H1 (cell line): Measurements from ENCODE around the gene BTBD9. TPM values are rescaled to one million over a fixed set of nuclear protein-coding genes. Genes with fewer than 3 reads are reported as not detected.

Experiments
- CTCF ChIA-PET: fragments of 300-600 bp; sonication (Branson Sonifier 250); formaldehyde crosslinking; loops from one replicate; lab custom pipeline; 2021; ENCODE audit not compliant: partially characterized antibody; lab: Charles Lee
- POLR2A ChIA-PET: fragments of 300-600 bp; sonication (Branson Sonifier 250); formaldehyde crosslinking; loops from one replicate; lab custom pipeline; 2021; ENCODE audit warnings: inconsistent platforms; ENCODE audit not compliant: partially characterized antibody; lab: Charles Lee
- DNase-seq, 2 experiments: peaks; one replicate each; pipeline versions ENCODE4 v3.0.0 to v3.0.0-alpha.2; 2010 to 2022; ENCODE audit warnings: low spot score in 2 of 2, low read depth in 1 of 2, mixed read lengths in 1 of 2
- FAIRE-seq: peaks from 2 replicates; lab custom pipeline; 2011; peaks lifted over from hg19 to GRCh38; lab: Jason Lieb, UNC
- H2AFZ ChIP-seq: 2 replicates; pipeline ENCODE4 v1.8.1; 2012; ENCODE audit warnings: low read length, inconsistent platforms
- H2AK5ac ChIP-seq: 2 replicates; pipeline ENCODE4 v1.6.1; 2013; ENCODE audit warnings: low read depth, low read length
- H2BK120ac ChIP-seq: replicated peaks from 2 replicates; pipeline ENCODE3; 2013; ENCODE audit warnings: low read depth, low read length, inconsistent platforms
- H2BK12ac ChIP-seq: 2 replicates; pipeline ENCODE4 v1.6.1; 2013; ENCODE audit warnings: low read depth, low read length
- H2BK15ac ChIP-seq: 2 replicates; pipeline ENCODE4 v1.6.1; 2013; ENCODE audit warnings: low read length
- H2BK20ac ChIP-seq: 2 replicates; pipeline ENCODE4 v1.6.1; 2013; ENCODE audit warnings: low read length
- H2BK5ac ChIP-seq: 2 replicates; pipeline ENCODE4 v1.6.1; 2013; ENCODE audit warnings: low read depth, low read length
- H3K14ac ChIP-seq: 2 replicates; pipeline ENCODE4 v1.6.1; 2013; ENCODE audit warnings: inconsistent platforms; ENCODE audit not compliant: insufficient read length
- H3K18ac ChIP-seq: 2 replicates; pipeline ENCODE4 v1.6.1; 2013; ENCODE audit warnings: low read length; ENCODE audit errors: extremely low read depth
- H3K23ac ChIP-seq: 2 replicates; pipeline ENCODE4 v1.6.1; 2013; ENCODE audit warnings: inconsistent platforms; ENCODE audit not compliant: insufficient read length
- H3K23me2 ChIP-seq: 2 replicates; pipeline ENCODE4 v1.6.1; 2013; ENCODE audit warnings: low read depth, low read length
- H3K27ac ChIP-seq: 2 replicates; pipeline ENCODE4 v1.6.1; 2011; ENCODE audit warnings: low read depth, low read length, inconsistent platforms
- H3K27me3 ChIP-seq, 4 experiments: replicated peaks in 1 of 4; 1 replicate in 1 of 4; 2 replicates in 3 of 4; pipeline versions ENCODE4 v1.6.1 to v1.8.1; 2011 to 2013; ENCODE audit warnings: low read length in 3 of 4, mild to moderate bottlenecking in 3 of 4, inconsistent platforms in 2 of 4, mixed read lengths in 2 of 4, moderate library complexity in 1 of 4; ENCODE audit not compliant: control insufficient read depth in 3 of 4, insufficient read depth in 3 of 4; ENCODE audit errors: extremely low read depth in 1 of 4
- H3K36me3 ChIP-seq, 4 experiments: 2 replicates each; pipeline versions ENCODE4 v1.6.1 to v1.8.1; 2011 to 2013; ENCODE audit warnings: mild to moderate bottlenecking in 4 of 4, low read length in 3 of 4, moderate library complexity in 2 of 4, control low read depth in 1 of 4, inconsistent platforms in 1 of 4; ENCODE audit not compliant: insufficient read depth in 4 of 4, control insufficient read depth in 2 of 4
- H3K4ac ChIP-seq: replicated peaks from 2 replicates; pipeline ENCODE3; 2013; ENCODE audit warnings: low read length, low read depth, mixed read lengths, inconsistent platforms; ENCODE audit not compliant: insufficient read length
- H3K4me1 ChIP-seq, 4 experiments: replicated peaks in 1 of 4; 1 replicate in 1 of 4; 2 replicates in 3 of 4; pipeline versions ENCODE4 v1.6.1 to v1.8.1; 2011 to 2013; ENCODE audit warnings: low read length in 3 of 4, inconsistent platforms in 2 of 4, mixed read lengths in 1 of 4; ENCODE audit not compliant: insufficient read depth in 4 of 4, control insufficient read depth in 3 of 4
- H3K4me2 ChIP-seq, 2 experiments: 2 replicates each; pipeline versions ENCODE4 v1.6.1 to v1.8.1; 2011 to 2013; ENCODE audit warnings: low read depth in 2 of 2, low read length in 2 of 2, control low read depth in 1 of 2, inconsistent platforms in 1 of 2, mild to moderate bottlenecking in 1 of 2; ENCODE audit not compliant: insufficient read depth in 1 of 2
- H3K4me3 ChIP-seq, 4 experiments: fragments of 200-600, 300-600 bp in 1 of 4; sonication (generic), shearing (Covaris generic), sonication (Bioruptor Twin) in 1 of 4; 2 replicates each; pipeline versions ENCODE4 v1.5.1 to v1.8.1; 2011 to 2016; ENCODE audit warnings: low read length in 4 of 4, low read depth in 3 of 4, control low read depth in 2 of 4, inconsistent platforms in 2 of 4, mild to moderate bottlenecking in 2 of 4, mixed read lengths in 1 of 4, moderate library complexity in 1 of 4; ENCODE audit not compliant: insufficient read depth in 2 of 4; ENCODE audit errors: extremely low read depth in 1 of 4
- H3K56ac ChIP-seq: replicated peaks from 2 replicates; pipeline ENCODE3; 2013; ENCODE audit warnings: low read depth, mild to moderate bottlenecking, mixed read lengths, low read length, inconsistent platforms; ENCODE audit not compliant: insufficient read length
- H3K79me1 ChIP-seq: 2 replicates; pipeline ENCODE4 v1.6.1; 2013; ENCODE audit warnings: low read depth, low read length, control low read depth
- H3K79me2 ChIP-seq, 2 experiments: 2 replicates each; pipeline versions ENCODE4 v1.6.1 to v1.8.1; 2012 to 2013; ENCODE audit warnings: low read length in 2 of 2, mild to moderate bottlenecking in 2 of 2, inconsistent platforms in 1 of 2; ENCODE audit not compliant: insufficient read depth in 2 of 2, control insufficient read depth in 1 of 2
- H3K9ac ChIP-seq, 4 experiments: replicated peaks in 1 of 4; 1 replicate in 1 of 4; 2 replicates in 3 of 4; pipeline versions ENCODE4 v1.6.1 to v1.8.1; 2011 to 2013; ENCODE audit warnings: low read depth in 3 of 4, low read length in 3 of 4, control low read depth in 2 of 4, mild to moderate bottlenecking in 2 of 4, moderate library complexity in 2 of 4, inconsistent platforms in 1 of 4; ENCODE audit errors: extremely low read depth in 1 of 4
- H3K9me3 ChIP-seq, 2 experiments: 2 replicates each; pipeline versions ENCODE4 v1.6.1 to v1.8.1; 2012 to 2013; ENCODE audit warnings: mild to moderate bottlenecking in 2 of 2, moderate library complexity in 2 of 2, control low read depth in 1 of 2, inconsistent platforms in 1 of 2, low read depth in 1 of 2, low read length in 1 of 2, mixed read lengths in 1 of 2; ENCODE audit not compliant: insufficient read depth in 2 of 2
- H4K20me1 ChIP-seq, 2 experiments: replicated peaks in 1 of 2; 2 replicates each; pipeline versions ENCODE3 to v1.8.1; 2011 to 2013; ENCODE audit warnings: inconsistent platforms in 2 of 2, low read length in 2 of 2, mild to moderate bottlenecking in 1 of 2; ENCODE audit not compliant: insufficient read depth in 2 of 2, control insufficient read depth in 1 of 2
- H4K5ac ChIP-seq: 2 replicates; pipeline ENCODE4 v1.6.1; 2013; ENCODE audit warnings: low read length, low read depth, mixed read lengths, inconsistent platforms; ENCODE audit not compliant: insufficient read length
- H4K8ac ChIP-seq: 2 replicates; pipeline ENCODE4 v1.8.0; 2013; ENCODE audit warnings: mild to moderate bottlenecking, moderate library complexity, low read length, inconsistent platforms; ENCODE audit not compliant: insufficient read depth; ENCODE audit errors: extremely low read depth
- H4K91ac ChIP-seq: replicated peaks from 2 replicates; pipeline ENCODE3; 2013; ENCODE audit warnings: low read length, mixed read lengths, inconsistent platforms; ENCODE audit not compliant: insufficient read length
- CBX5 ChIP-seq: fragments of 300-800, 300-1000 bp; sonication (generic); IDR thresholded peaks from 2 replicates; pipeline ENCODE4 v1.7.1; 2016; ENCODE audit warnings: antibody characterized with exemption, low read length, low read depth
- CTBP2 ChIP-seq: IDR thresholded peaks from 2 replicates; pipeline ENCODE4 v1.7.0; 2011; ENCODE audit warnings: borderline replicate concordance, mild to moderate bottlenecking, moderate library complexity, mixed read lengths, low read length; ENCODE audit not compliant: insufficient read depth, insufficient read length
- EP300 ChIP-seq, 2 experiments: IDR thresholded peaks; 1 replicate in 1 of 2; 2 replicates in 1 of 2; pipeline ENCODE4 v1.6.1; 2011 to 2012; ENCODE audit warnings: low read depth in 2 of 2, low read length in 2 of 2, mild to moderate bottlenecking in 2 of 2, borderline replicate concordance in 1 of 2, inconsistent platforms in 1 of 2, moderate library complexity in 1 of 2
- FOSL1 ChIP-seq: IDR thresholded peaks from 2 replicates; pipeline ENCODE4 v1.6.1; 2011; ENCODE audit warnings: mild to moderate bottlenecking, low read depth, low read length, moderate library complexity; ENCODE audit not compliant: insufficient read depth
- POU5F1 ChIP-seq: IDR thresholded peaks from 2 replicates; pipeline ENCODE4 v1.6.1; 2011; ENCODE audit warnings: low read depth, mild to moderate bottlenecking, low read length, moderate library complexity
- SIX5 ChIP-seq: IDR thresholded peaks from 2 replicates; pipeline ENCODE4 v1.6.1; 2011; ENCODE audit warnings: mild to moderate bottlenecking, low read depth, low read length
- WGBS, 2 experiments: shearing (Covaris generic) in 1 of 2; methylation state at CpG; one replicate each; pipeline versions ENCODE4 v1.1.6 to v1.1.7; 2013 to 2015; ENCODE audit warnings: low lambda C conversion rate in 2 of 2, mixed read lengths in 2 of 2, inconsistent platforms in 1 of 2, low coverage in 1 of 2, missing lambda C conversion rate in 1 of 2; ENCODE audit not compliant: insufficient replicate concordance in 2 of 2, insufficient coverage in 1 of 2, insufficient read length in 1 of 2; ENCODE audit errors: extremely low coverage in 1 of 2, missing lambda C conversion rate in 1 of 2; 5-methylcytosine and 5-hydroxymethylcytosine counted together
- polyA plus RNA-seq, 7 experiments: library from polyadenylated mRNA; depleted of rRNA in 3 of 7; stranded (reverse) in 5 of 7; unstranded in 2 of 7; fragments of >200 nt in 5 of 7; fragments of 200-250 nt in 2 of 7; gene quantifications; 1 replicate in 5 of 7; 2 replicates in 1 of 7; 4 replicates in 1 of 7; pipeline versions ENCODE4 v1.2.1 to v1.2.3, GENCODE V29; 2011 to 2013; ENCODE audit warnings: missing spikeins in 2 of 7, mixed read lengths in 2 of 7
- total RNA-seq: library from RNA; stranded (reverse); fragmentation: NEBNext Ultra II Directional; extraction: Animal tissue kit (Norgen Biotek cat#: 25700); gene quantifications from 2 replicates; pipeline ENCODE4 v1.2.1, GENCODE V29; 2021

Gene BTBD9
- total and polyA plus RNA-seq, 2 of the 8 experiments (the other 6 are each of a cell fraction or from before 2014, with no cell fraction given) = 0.92 to 4.1 TPM

- Histone ChIP-seq H2AFZ (no peak overlapping the region), H3K9me3 (no peaks in the 10 kb centered on the region), H3K4ac (peak overlapping the region; percentile 13), H3K27me3 (no peaks in the 10 kb centered on the region), H2AK5ac (no peak overlapping the region), H4K8ac (no peak overlapping the region), H3K4me1 (peaks cover 0 to 4% (median 0%) of the 10 kb centered on the region in 4 experiments; a peak in 3 of 7 replicates), H3K56ac (no peak overlapping the region), H2BK12ac (no peak overlapping the region), H3K36me3 (no peaks in the 10 kb centered on the region), H4K91ac (no peak overlapping the region), H3K23me2 (no peaks in the 10 kb centered on the region), H3K79me2 (no peaks in the 10 kb centered on the region), H3K27ac (no peak overlapping the region), H2BK20ac (no peak overlapping the region), H2BK5ac (no peak overlapping the region; the same call in 1 of the 2 replicates), H4K5ac (no peak overlapping the region), H2BK120ac (no peak overlapping the region), H4K20me1 (peaks cover 0 to 2% of the 10 kb centered on the region in 2 experiments), H3K79me1 (no peaks in the 10 kb centered on the region), H2BK15ac (no peak overlapping the region), H3K9ac (no peak overlapping the region), H3K14ac (no peak overlapping the region), H3K18ac (no peak overlapping the region), H3K23ac (no peak overlapping the region), H3K4me3 (no peak overlapping the region), H3K4me2 (no peak overlapping the region)
- 86% methylated on average over 12 of the region's 12 CpGs; no CpG with 5 or more reads in 1 of the 2 experiments for WGBS, 2 experiments
- peak in 1 of 2 experiments; percentile 43 for DNase-seq
- no peak for FAIRE-seq
- TF ChIP-seq CTBP2 = no peak
- TF ChIP-seq EP300 (IDR thresholded peaks at IDR 0.05; ENCODE audit: borderline replicate concordance in 1 of 2, low read depth in 2 of 2, low read length in 2 of 2) = no peak
- TF ChIP-seq FOSL1 = no peak
- no peak for TF ChIP-seq CBX5
- TF ChIP-seq SIX5 = no peak
- TF ChIP-seq POU5F1 = no peak
- CTCF ChIA-PET = interaction anchor here (0.6 to 1.6 kb wide), 7 partner anchors 9 to 438 kb away, joined by 3 to 4 read pairs (median 3); no protein-coding TSS in a partner anchor
- POLR2A ChIA-PET = no interaction called here
Observed at GRCh38 chr6:38179794-38180430, 459.8 kb downstream of the BTBD9 start.
